Mammary epithelial cell (primary cell): ENCODE data around the gene MAGOH.

Source experiments
- CTCF ChIP-seq, 2 donors: IDR thresholded peaks in 1 of 2; conservative IDR thresholded peaks in 1 of 2; 2 replicates each; pipeline ENCODE4 v1.5.1; 2011 to 2012; ENCODE audit warnings: inconsistent platforms in 2 of 2, low read length in 2 of 2, mild to moderate bottlenecking in 2 of 2, control low read depth in 1 of 2, low read depth in 1 of 2; ENCODE audit not compliant: insufficient read depth in 1 of 2; ENCODE audit errors: extremely low read depth in 1 of 2
- EZH2 ChIP-seq: IDR thresholded peaks from 2 replicates; pipeline ENCODE4 v1.6.1; 2012; ENCODE audit warnings: low read length, inconsistent platforms, borderline replicate concordance

GRCh38 chr1:53238197-53239155 lies at the start of gene MAGOH:
- TF ChIP-seq CTCF (conservative IDR thresholded peaks at IDR 0.05 in 1 of 2, IDR thresholded peaks at IDR 0.05 in 1 of 2; ENCODE audit: extremely low read depth in 1 of 2, insufficient read depth in 1 of 2, low read depth in 1 of 2, low read length in 2 of 2) (no peak), EZH2 (no peak)
